Liver (tissue), 9 donors: ENCODE data around the gene CPLANE2. TPM values are rescaled to one million over a fixed set of nuclear protein-coding genes. Genes with fewer than 3 reads are reported as not detected.
A peak's percentile ranks its signal among the peaks of the same experiment; 100 is the strongest.
"Not testable (repeated sequence)": the region's sequence is repeated elsewhere in the genome, so short reads cannot be mapped to it uniquely, and the experiment has no call there.

Experiments used
- DNase-seq: peaks from one replicate; pipeline ENCODE4 v3.0.0-alpha.2; 2017; ENCODE audit warnings: low spot score
- H3K27ac ChIP-seq, 2 donors: one replicate each; pipeline ENCODE4 v1.7.0; 2013; ENCODE audit warnings: inconsistent platforms in 2 of 2, low read length in 2 of 2, control low read depth in 1 of 2, low read depth in 1 of 2, mild to moderate bottlenecking in 1 of 2
- H3K27me3 ChIP-seq, 4 donors: one replicate each; pipeline versions ENCODE4 v1.6.1 to v1.7.0; 2013; ENCODE audit warnings: low read length in 3 of 4, inconsistent platforms in 1 of 4, mild to moderate bottlenecking in 1 of 4, moderate library complexity in 1 of 4; ENCODE audit not compliant: control insufficient read depth in 4 of 4, insufficient read depth in 4 of 4
- H3K36me3 ChIP-seq, 4 donors: one replicate each; pipeline versions ENCODE4 v1.6.1 to v1.7.0; 2013; ENCODE audit warnings: low read length in 3 of 4, mild to moderate bottlenecking in 3 of 4, low read depth in 1 of 4, moderate library complexity in 1 of 4; ENCODE audit not compliant: control insufficient read depth in 4 of 4, insufficient read depth in 3 of 4
- H3K4me1 ChIP-seq, 4 donors: one replicate each; pipeline versions ENCODE4 v1.6.1 to v1.7.0; 2013; ENCODE audit warnings: low read length in 3 of 4, mild to moderate bottlenecking in 3 of 4, moderate library complexity in 1 of 4; ENCODE audit not compliant: control insufficient read depth in 4 of 4, insufficient read depth in 4 of 4
- H3K4me3 ChIP-seq, 3 donors: one replicate each; pipeline versions ENCODE4 v1.6.1 to v1.7.0; 2013; ENCODE audit warnings: low read length in 3 of 3, control low read depth in 1 of 3, low read depth in 1 of 3, mild to moderate bottlenecking in 1 of 3
- H3K9ac ChIP-seq, 2 donors: one replicate each; pipeline ENCODE4 v1.7.0; 2013; ENCODE audit warnings: low read length in 2 of 2, mild to moderate bottlenecking in 2 of 2, moderate library complexity in 2 of 2, control low read depth in 1 of 2, low read depth in 1 of 2
- H3K9me3 ChIP-seq, 4 donors: one replicate each; pipeline versions ENCODE4 v1.6.1 to v1.7.0; 2013; ENCODE audit warnings: low read length in 3 of 4; ENCODE audit not compliant: control insufficient read depth in 4 of 4
- EGR1 ChIP-seq, 2 donors: IDR thresholded peaks; 2 replicates each; pipeline ENCODE4 v1.6.1; 2016 to 2018; ENCODE audit warnings: antibody characterized with exemption in 2 of 2, low read depth in 2 of 2
- HNF4G ChIP-seq: IDR thresholded peaks from 2 replicates; pipeline ENCODE4 v1.6.1; 2016; ENCODE audit warnings: antibody characterized with exemption
- RAD21 ChIP-seq, 2 donors: IDR thresholded peaks; 2 replicates each; pipeline ENCODE4 v1.6.1; 2016; ENCODE audit warnings: antibody characterized with exemption in 2 of 2, mild to moderate bottlenecking in 2 of 2
- YY1 ChIP-seq: IDR thresholded peaks from 2 replicates; pipeline ENCODE4 v1.6.1; 2016; ENCODE audit warnings: antibody characterized with exemption, mild to moderate bottlenecking
- WGBS: extraction: QIAGEN DNeasy Blood & Tissue Kit; methylation state at CpG from one replicate; pipeline ENCODE4 v1.1.7; 2013; 5-methylcytosine and 5-hydroxymethylcytosine counted together
- polyA plus RNA-seq, 2 donors: library from polyadenylated mRNA; stranded (reverse) in 1 of 2; unstranded in 1 of 2; fragments of 200-250 nt in 1 of 2; fragments of >200 nt in 1 of 2; fragmentation: Nextera tagmentation in 1 of 2; extraction: Ambion mirVana in 1 of 2; gene quantifications; one replicate each; pipeline versions ENCODE4 v1.2.1 to v1.2.3, GENCODE V29; 2013 to 2015
- total RNA-seq, 2 donors: library from RNA; depleted of rRNA; stranded (reverse); fragments of >200 nt; gene quantifications; one replicate each; pipeline ENCODE4 v1.2.3, GENCODE V29; 2014
- TF ChIP-seq, protein P1 (sequence below): IDR thresholded peaks from 2 replicates; pipeline ENCODE4 v1.6.1; 2016; ENCODE audit warnings: antibody characterized with exemption
- TF ChIP-seq, protein P2 (sequence below): IDR thresholded peaks from 2 replicates; pipeline ENCODE4 v1.6.1; 2016; ENCODE audit warnings: antibody characterized with exemption
- TF ChIP-seq, protein P3 (sequence below): IDR thresholded peaks from 2 replicates; pipeline ENCODE4 v1.6.1; 2016; ENCODE audit warnings: antibody characterized with exemption, mild to moderate bottlenecking
- donor health status: healthy.
- donor health status: healthy.
- donor health status: healthy.
- donor health status: healthy.
- donor health status: healthy.

Gene CPLANE2
- total and polyA plus RNA-seq, 4 donors, result 0.96 to 2.7 (median 2.5) TPM

DNA sequence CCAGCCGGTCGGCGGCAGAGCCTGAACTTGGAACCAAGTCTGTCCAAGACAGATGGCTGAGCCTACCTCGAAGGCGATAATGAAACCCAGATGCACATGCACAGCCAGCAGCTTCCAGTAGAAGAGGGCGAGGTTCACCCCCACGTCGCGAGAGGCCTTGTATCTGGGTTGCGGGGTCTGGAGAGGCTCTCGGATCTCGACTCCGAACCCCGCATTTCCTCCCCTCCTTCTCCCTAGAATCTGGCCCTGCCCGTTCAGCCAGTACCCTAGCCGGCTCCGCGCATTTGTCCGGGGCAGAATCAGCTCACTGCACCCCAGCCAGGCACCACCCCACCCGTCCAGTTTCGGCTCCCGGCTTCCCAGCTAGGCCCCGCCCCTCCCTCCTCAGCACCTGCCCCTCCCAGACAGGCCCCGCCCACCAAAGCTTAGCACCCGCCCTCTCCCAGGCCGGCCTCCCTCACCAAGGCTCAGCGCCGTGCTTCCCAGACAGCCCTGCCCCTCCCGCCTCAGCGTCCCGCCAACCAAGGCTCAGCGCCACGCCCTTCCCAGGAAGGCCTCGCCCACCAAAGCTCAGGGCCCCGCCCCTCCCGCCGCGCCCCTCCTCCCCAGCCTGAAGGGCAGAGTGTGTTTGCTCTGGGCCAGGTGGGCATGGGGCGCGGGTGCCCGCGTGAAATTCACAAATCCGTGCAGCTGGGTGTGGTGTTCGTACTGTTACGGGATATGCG lies 19.8 kb downstream of the CPLANE2 start (continued):
- TF ChIP-seq, protein P1, sequence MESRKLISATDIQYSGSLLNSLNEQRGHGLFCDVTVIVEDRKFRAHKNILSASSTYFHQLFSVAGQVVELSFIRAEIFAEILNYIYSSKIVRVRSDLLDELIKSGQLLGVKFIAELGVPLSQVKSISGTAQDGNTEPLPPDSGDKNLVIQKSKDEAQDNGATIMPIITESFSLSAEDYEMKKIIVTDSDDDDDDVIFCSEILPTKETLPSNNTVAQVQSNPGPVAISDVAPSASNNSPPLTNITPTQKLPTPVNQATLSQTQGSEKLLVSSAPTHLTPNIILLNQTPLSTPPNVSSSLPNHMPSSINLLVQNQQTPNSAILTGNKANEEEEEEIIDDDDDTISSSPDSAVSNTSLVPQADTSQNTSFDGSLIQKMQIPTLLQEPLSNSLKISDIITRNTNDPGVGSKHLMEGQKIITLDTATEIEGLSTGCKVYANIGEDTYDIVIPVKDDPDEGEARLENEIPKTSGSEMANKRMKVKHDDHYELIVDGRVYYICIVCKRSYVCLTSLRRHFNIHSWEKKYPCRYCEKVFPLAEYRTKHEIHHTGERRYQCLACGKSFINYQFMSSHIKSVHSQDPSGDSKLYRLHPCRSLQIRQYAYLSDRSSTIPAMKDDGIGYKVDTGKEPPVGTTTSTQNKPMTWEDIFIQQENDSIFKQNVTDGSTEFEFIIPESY, result no peak

DNA sequence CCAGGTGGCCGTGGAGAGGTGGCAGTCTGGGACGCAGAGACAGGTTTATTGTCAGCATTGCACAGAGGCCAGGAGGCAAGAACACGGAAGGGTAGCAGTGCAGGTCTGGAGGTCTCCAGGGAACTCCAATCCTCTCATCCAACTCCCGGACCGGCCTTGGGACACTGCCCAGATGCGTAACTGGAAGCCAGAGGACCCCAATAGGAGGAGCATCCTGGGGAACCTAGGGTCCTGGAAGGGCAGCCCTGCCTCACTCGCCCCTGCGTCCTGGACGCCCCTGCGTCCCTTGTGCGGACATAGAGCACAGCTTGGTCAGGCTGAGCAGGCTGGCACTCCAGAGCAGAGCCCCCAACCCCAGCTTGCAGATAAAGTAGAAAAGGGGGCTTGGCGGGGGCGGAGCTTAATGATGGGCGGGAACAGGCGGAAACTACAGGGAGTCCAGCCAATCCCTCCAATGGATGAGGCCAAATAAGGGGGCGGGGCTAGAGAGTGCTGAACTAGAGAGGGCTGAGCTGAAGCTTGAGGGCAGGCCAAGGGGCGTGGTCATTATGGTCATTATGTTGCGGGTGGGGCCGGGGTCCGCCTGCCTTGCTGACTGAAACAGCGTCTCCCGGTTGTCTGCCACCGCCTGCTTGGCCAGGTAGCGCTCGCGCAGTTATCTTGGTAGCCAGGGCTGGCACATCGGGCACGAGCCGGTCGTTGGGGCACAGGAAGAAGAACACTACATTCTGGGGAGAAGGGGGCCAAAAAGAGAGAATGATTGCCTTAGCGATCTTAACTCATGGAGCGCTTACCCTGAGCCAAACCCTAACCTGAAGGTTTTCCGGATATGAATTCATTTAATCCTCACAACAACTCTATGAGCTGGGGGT lies 20.9 kb downstream of the CPLANE2 start:
- peaks cover 3 to 18% (median 10%) of the 10 kb centered on the region in 4 donors for H3K4me1 ChIP-seq
- DNase-seq, result peak; percentile 82
- H3K9ac ChIP-seq, result no peak overlapping the region
- no peaks in the 10 kb centered on the region for H3K9me3 ChIP-seq
- H3K27ac ChIP-seq, result no peak overlapping the region
- H3K27me3 ChIP-seq, result no peaks in the 10 kb centered on the region
- TF ChIP-seq RAD21 (IDR thresholded peaks at IDR 0.05), result no peak
- TF ChIP-seq, protein P2, sequence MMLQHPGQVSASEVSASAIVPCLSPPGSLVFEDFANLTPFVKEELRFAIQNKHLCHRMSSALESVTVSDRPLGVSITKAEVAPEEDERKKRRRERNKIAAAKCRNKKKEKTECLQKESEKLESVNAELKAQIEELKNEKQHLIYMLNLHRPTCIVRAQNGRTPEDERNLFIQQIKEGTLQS, result no peak
- no peak for TF ChIP-seq EGR1 (IDR thresholded peaks at IDR 0.05; ENCODE audit: low read depth in 2 of 2)
- no peak for TF ChIP-seq YY1
- TF ChIP-seq HNF4G, result no peak
- TF ChIP-seq, protein P3, sequence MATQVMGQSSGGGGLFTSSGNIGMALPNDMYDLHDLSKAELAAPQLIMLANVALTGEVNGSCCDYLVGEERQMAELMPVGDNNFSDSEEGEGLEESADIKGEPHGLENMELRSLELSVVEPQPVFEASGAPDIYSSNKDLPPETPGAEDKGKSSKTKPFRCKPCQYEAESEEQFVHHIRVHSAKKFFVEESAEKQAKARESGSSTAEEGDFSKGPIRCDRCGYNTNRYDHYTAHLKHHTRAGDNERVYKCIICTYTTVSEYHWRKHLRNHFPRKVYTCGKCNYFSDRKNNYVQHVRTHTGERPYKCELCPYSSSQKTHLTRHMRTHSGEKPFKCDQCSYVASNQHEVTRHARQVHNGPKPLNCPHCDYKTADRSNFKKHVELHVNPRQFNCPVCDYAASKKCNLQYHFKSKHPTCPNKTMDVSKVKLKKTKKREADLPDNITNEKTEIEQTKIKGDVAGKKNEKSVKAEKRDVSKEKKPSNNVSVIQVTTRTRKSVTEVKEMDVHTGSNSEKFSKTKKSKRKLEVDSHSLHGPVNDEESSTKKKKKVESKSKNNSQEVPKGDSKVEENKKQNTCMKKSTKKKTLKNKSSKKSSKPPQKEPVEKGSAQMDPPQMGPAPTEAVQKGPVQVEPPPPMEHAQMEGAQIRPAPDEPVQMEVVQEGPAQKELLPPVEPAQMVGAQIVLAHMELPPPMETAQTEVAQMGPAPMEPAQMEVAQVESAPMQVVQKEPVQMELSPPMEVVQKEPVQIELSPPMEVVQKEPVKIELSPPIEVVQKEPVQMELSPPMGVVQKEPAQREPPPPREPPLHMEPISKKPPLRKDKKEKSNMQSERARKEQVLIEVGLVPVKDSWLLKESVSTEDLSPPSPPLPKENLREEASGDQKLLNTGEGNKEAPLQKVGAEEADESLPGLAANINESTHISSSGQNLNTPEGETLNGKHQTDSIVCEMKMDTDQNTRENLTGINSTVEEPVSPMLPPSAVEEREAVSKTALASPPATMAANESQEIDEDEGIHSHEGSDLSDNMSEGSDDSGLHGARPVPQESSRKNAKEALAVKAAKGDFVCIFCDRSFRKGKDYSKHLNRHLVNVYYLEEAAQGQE, result no peak
- no peaks in the 10 kb centered on the region for H3K36me3 ChIP-seq
- H3K4me3 ChIP-seq, result peak overlapping the region in 1 of 3 donors; percentile 54
- WGBS, result 28% methylated on average over 33 of the region's 33 CpGs

DNA sequence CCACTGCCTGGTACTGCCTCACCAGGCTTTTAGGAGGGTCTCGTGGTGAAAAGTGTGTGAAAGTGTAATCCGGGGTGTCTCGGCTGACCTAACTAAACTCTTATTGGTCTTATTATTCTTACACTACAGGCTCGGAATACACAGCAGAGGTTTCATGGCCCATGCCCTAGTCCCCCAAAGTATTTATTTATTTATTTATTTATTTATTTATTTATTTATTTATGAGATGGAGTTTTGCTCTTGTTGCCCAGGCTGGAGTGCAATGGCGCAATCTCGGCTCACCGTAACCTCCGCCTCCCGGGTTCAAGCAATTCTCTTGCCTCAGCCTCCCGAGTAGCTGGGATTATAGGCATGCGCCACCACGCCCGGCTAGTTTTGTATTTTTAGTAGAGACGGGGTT lies 21.7 kb downstream of the CPLANE2 start:
- not testable (repeated sequence) for H3K27ac ChIP-seq, DNase-seq, H3K9me3 ChIP-seq, H3K4me3 ChIP-seq, H3K36me3 ChIP-seq, H3K27me3 ChIP-seq, H3K9ac ChIP-seq
- peaks cover 3 to 18% (median 10%) of the 10 kb centered on the region in 4 donors for H3K4me1 ChIP-seq
- 93% methylated on average over 14 of the region's 14 CpGs for WGBS

DNA sequence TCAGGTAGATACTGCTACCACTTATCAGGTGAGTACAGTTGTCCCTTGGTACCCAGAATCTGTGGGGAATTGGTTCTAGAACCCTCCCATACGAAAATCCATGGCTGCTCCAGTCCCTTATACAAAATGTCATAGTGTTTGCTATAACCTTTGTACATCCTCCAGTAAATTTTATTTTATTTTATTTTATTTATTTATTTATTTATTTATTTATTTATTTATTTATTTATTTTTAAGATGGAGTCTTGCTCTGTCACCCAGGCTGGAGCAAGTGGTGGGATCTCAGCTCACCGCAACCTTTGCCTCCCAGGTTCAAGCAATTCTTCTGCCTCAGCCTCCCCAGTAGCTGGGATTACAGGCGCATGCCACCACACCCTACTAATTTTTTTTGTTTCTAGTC lies 23.4 kb downstream of the CPLANE2 start:
- not testable (repeated sequence) for DNase-seq, H3K9ac ChIP-seq, H3K4me3 ChIP-seq, H3K36me3 ChIP-seq, H3K9me3 ChIP-seq, H3K27me3 ChIP-seq, H3K27ac ChIP-seq
- 95% methylated on average over 3 of the region's 3 CpGs for WGBS
- H3K4me1 ChIP-seq, result peaks cover 2 to 15% (median 8%) of the 10 kb centered on the region in 4 donors
